Omental fat pad (tissue), 4 donors: ENCODE data around the gene DGAT2L6. TPM values are rescaled to one million over a fixed set of nuclear protein-coding genes. Genes with fewer than 3 reads are reported as not detected.
A peak's percentile ranks its signal among the peaks of the same experiment; 100 is the strongest.

Source experiments
- ATAC-seq: fragments of 150-250 bp; one replicate; pipeline ENCODE4 v1.9.1; 2016; ENCODE audit warnings: mild to moderate bottlenecking, moderate library complexity; ENCODE audit not compliant: low FRiP score
- DNase-seq: peaks from one replicate; pipeline ENCODE4 v3.0.0-alpha.2; 2019; ENCODE audit warnings: low spot score
- total RNA-seq, 4 donors: library from RNA; depleted of rRNA; stranded (reverse); fragments of >200 nt; gene quantifications; one replicate each; pipeline ENCODE4 v1.1.0, GENCODE V29; 2016
- TF ChIP-seq, protein P1 (sequence below), 3 donors: fragments of 450-650 bp; IDR thresholded peaks; one replicate each; pipeline ENCODE4 v1.5.1; 2016 to 2017; ENCODE audit warnings: antibody characterized with exemption in 3 of 3, mild to moderate bottlenecking in 3 of 3, moderate library complexity in 2 of 3

DGAT2L6 gene
- not detected for total RNA-seq

GRCh38 chrX:70176938-70177533 lies at the start of gene DGAT2L6:
DGAT2L6 (plus strand) TSS chrX:70177483; CDS start chrX:70177583, 100 bp downstream.
- ATAC-seq (no peak), DNase-seq (no peak)
- TF ChIP-seq, protein P1, sequence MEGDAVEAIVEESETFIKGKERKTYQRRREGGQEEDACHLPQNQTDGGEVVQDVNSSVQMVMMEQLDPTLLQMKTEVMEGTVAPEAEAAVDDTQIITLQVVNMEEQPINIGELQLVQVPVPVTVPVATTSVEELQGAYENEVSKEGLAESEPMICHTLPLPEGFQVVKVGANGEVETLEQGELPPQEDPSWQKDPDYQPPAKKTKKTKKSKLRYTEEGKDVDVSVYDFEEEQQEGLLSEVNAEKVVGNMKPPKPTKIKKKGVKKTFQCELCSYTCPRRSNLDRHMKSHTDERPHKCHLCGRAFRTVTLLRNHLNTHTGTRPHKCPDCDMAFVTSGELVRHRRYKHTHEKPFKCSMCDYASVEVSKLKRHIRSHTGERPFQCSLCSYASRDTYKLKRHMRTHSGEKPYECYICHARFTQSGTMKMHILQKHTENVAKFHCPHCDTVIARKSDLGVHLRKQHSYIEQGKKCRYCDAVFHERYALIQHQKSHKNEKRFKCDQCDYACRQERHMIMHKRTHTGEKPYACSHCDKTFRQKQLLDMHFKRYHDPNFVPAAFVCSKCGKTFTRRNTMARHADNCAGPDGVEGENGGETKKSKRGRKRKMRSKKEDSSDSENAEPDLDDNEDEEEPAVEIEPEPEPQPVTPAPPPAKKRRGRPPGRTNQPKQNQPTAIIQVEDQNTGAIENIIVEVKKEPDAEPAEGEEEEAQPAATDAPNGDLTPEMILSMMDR (IDR thresholded peaks at IDR 0.05) = no peak

DNA sequence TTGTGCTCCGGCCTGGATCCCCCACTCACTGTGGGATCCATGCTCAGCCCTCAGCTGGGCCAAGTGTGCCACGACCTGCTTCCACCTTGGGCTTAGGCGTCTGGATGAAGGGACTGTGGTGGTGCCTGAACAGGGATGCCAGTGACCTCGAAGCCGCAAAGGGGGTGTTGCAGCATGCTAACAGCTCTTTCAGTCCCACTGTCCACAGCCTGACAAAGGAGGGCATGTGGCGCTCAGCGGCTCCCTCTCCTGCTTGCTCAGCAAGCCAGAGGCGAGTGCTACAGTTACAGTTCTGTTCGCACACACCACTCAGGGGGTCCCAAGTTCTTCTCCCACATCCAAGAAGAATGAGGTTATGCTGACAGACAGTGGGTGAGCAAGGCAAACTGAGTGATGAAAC lies 49.2 kb upstream of the DGAT2L6 start:
- TF ChIP-seq, protein P1 (IDR thresholded peaks at IDR 0.05) = no peak
- ATAC-seq = no peak
- no peak for DNase-seq

GRCh38 chrX:70129816-70130215 lies 47.5 kb upstream of the DGAT2L6 start:
- no peak for DNase-seq
- ATAC-seq = no peak
- TF ChIP-seq, protein P1 (IDR thresholded peaks at IDR 0.05) = no peak

- ATAC-seq (no peak), DNase-seq (no peak)
- TF ChIP-seq, protein P1 (IDR thresholded peaks at IDR 0.05) = no peak
These were observed 45.1 kb upstream of the DGAT2L6 start for GRCh38 chrX:70132224-70132623.

GRCh38 chrX:70132877-70133302 lies 44.4 kb upstream of the DGAT2L6 start:
- DNase-seq = no peak
- no peak for ATAC-seq
- TF ChIP-seq, protein P1 (IDR thresholded peaks at IDR 0.05) = no peak

DNA sequence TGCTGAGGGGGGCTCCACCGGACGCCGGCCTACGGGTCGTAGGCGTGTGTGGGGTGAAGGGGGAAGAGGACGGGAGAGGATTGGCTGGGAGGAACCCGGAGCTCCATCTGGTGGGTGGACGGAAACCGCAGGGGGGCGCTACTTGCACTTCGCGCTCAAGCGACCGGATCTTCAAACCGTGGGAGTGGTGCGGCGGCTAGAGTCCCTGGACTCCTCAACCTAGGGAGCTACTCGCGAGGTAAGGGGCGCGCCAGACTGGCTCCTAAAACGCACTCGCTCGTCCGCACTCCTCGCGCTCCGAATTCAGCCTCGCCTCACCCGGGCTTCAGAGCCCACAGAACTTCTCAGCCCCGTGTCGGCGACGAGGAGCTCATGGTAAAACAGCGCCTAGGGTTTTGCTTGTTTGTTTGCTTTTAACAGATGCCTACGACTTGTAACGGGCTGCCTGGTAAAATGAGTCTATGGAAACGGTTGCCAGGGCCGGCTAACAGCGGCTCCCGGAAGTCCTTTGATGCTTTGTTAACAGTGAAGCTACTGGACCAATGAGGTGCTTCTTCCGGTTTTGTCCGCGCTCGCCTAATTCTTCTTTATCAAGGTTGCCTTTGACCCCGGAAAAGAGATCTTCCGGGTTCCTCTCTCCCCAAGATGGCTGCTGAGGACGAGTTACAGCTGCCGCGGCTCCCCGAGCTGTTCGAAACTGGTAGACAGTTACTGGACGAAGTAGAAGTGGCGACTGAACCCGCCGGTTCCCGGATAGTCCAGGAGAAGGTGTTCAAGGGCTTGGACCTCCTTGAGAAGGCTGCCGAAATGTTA lies 43.8 kb upstream of the DGAT2L6 start, which contains the start of gene IGBP1:
Gene IGBP1, plus strand, starts transcription at position 145 of the 813 bp plus-strand sequence. Its CDS starts 501 bp downstream, at position 646.
- ATAC-seq (peak; percentile 90), DNase-seq (peak; percentile 40)
- TF ChIP-seq, protein P1 (IDR thresholded peaks at IDR 0.05) = peak in 1 of 3 donors; percentile 57
